ENCODE measurements around the gene PTPRE. TPM values are rescaled to one million over a fixed set of nuclear protein-coding genes. Genes with fewer than 3 reads are reported as not detected.
A peak's percentile ranks its signal among the peaks of the same experiment; 100 is the strongest.

The PTPRE gene
- total RNA-seq, 1 donor from 2014 or later = 70.6 TPM

- intact Hi-C loops (cut with DNase I) = no loop called here
- peak; percentile 3 for ATAC-seq
- H3K9me3 ChIP-seq = no peaks in the 10 kb centered on the region
- no peak overlapping the region for H3K4me3 ChIP-seq
- peak; percentile 21 for TF ChIP-seq CTCF (IDR thresholded peaks at IDR 0.05)
- no peak for DNase-seq
- H3K27me3 ChIP-seq = no peaks in the 10 kb centered on the region
- H3K27ac ChIP-seq = peak overlapping the region; percentile 66
- peaks cover 48% of the 10 kb centered on the region for H3K4me1 ChIP-seq
- H3K36me3 ChIP-seq = no peaks in the 10 kb centered on the region
These were observed 12.7 kb downstream of the PTPRE start for GRCh38 chr10:127919418-127920271.

- TF ChIP-seq CTCF (IDR thresholded peaks at IDR 0.05) = no peak
- no peak for DNase-seq
- no peak overlapping the region for H3K4me3 ChIP-seq
- H3K27ac ChIP-seq = peak overlapping the region; percentile 66
- H3K4me1 ChIP-seq = peaks cover 48% of the 10 kb centered on the region
- H3K9me3 ChIP-seq = no peaks in the 10 kb centered on the region
- intact Hi-C loops (cut with DNase I) = no loop called here
- H3K36me3 ChIP-seq = no peaks in the 10 kb centered on the region
- no peak for ATAC-seq
- no peaks in the 10 kb centered on the region for H3K27me3 ChIP-seq
These were observed 13.6 kb downstream of the PTPRE start for GRCh38 chr10:127920306-127921074.

GRCh38 chr10:127921075-127921752 lies 14.3 kb downstream of the PTPRE start:
- Histone ChIP-seq H3K36me3 (no peaks in the 10 kb centered on the region), H3K9me3 (no peaks in the 10 kb centered on the region), H3K27me3 (no peaks in the 10 kb centered on the region), H3K4me3 (no peak overlapping the region), H3K27ac (no peak overlapping the region), H3K4me1 (peaks cover 52% of the 10 kb centered on the region)
- intact Hi-C loops (cut with DNase I) = no loop called here
- TF ChIP-seq CTCF (IDR thresholded peaks at IDR 0.05) = no peak
- ATAC-seq (no peak), DNase-seq (no peak)

- Histone ChIP-seq H3K27me3 (no peaks in the 10 kb centered on the region), H3K36me3 (no peaks in the 10 kb centered on the region), H3K9me3 (no peaks in the 10 kb centered on the region), H3K4me3 (no peak overlapping the region), H3K27ac (peak overlapping the region; percentile 76), H3K4me1 (peaks cover 58% of the 10 kb centered on the region)
- DNase-seq (no peak), ATAC-seq (peak; percentile 35)
- TF ChIP-seq CTCF (IDR thresholded peaks at IDR 0.05) = no peak
- intact Hi-C loops (cut with DNase I) = no loop called here
These were observed 14.8 kb downstream of the PTPRE start for GRCh38 chr10:127921753-127922145.

- Histone ChIP-seq H3K4me1 (peaks cover 60% of the 10 kb centered on the region), H3K27ac (peak overlapping the region; percentile 76), H3K4me3 (no peak overlapping the region), H3K27me3 (no peaks in the 10 kb centered on the region), H3K9me3 (no peaks in the 10 kb centered on the region), H3K36me3 (no peaks in the 10 kb centered on the region)
- no peak for DNase-seq
- intact Hi-C loops (cut with DNase I) = no loop called here
- TF ChIP-seq CTCF (IDR thresholded peaks at IDR 0.05) = no peak
- ATAC-seq = no peak
These were observed 15.3 kb downstream of the PTPRE start for GRCh38 chr10:127922206-127922605.

Measured in upper lobe of right lung (tissue), 1 donor.